GM19452 (cell line): ENCODE measurements around the gene NMT1.

Experiments
- ATAC-seq: cut with Tn5 transposase; IDR thresholded peaks from one replicate; pipeline ENCODE4 v1.9.1; 2021; ENCODE audit not compliant: unreplicated experiment

NMT1 gene

GRCh38 chr17:45132572-45133463 is 71.7 kb downstream of the NMT1 start:
- no peak for ATAC-seq

GRCh38 chr17:45135192-45135977 is 74.3 kb downstream of the NMT1 start, which contains the start of gene ACBD4:
TSS of gene ACBD4 (plus strand) at chr17:45135687. CDS start at chr17:45136145, 458 bp downstream.
- peak; percentile 66 for ATAC-seq

- no peak for ATAC-seq
Measured at GRCh38 chr17:45135978-45136791, 75.1 kb downstream of the NMT1 start.

GRCh38 chr17:45136846-45137560 is 75.9 kb downstream of the NMT1 start:
- no peak for ATAC-seq

GRCh38 chr17:45137561-45138305 is 76.6 kb downstream of the NMT1 start:
- ATAC-seq: no peak

- no peak for ATAC-seq
Measured at GRCh38 chr17:45138911-45139532, 77.9 kb downstream of the NMT1 start.

GRCh38 chr17:45139533-45139920 is 78.4 kb downstream of the NMT1 start:
- no peak for ATAC-seq

- no peak for ATAC-seq
Measured at GRCh38 chr17:45143094-45143670, 82.1 kb downstream of the NMT1 start.

GRCh38 chr17:45143767-45144198 is 82.7 kb downstream of the NMT1 start:
- no peak for ATAC-seq

- ATAC-seq: no peak
Measured at GRCh38 chr17:45144199-45145034, 83.3 kb downstream of the NMT1 start.

- ATAC-seq: no peak
Measured at GRCh38 chr17:45145035-45145389, 83.9 kb downstream of the NMT1 start.

- no peak for ATAC-seq
Measured at GRCh38 chr17:45146166-45146565, 85.0 kb downstream of the NMT1 start.

GRCh38 chr17:45146592-45146889 is 85.4 kb downstream of the NMT1 start:
- ATAC-seq: no peak

GRCh38 chr17:45146890-45147580 is 85.9 kb downstream of the NMT1 start:
- ATAC-seq: no peak

GRCh38 chr17:45147581-45148182 is 86.6 kb downstream of the NMT1 start:
- no peak for ATAC-seq

- ATAC-seq: peak; percentile 62
Measured at GRCh38 chr17:45148183-45149036, 87.3 kb downstream of the NMT1 start, which contains the start of gene HEXIM1. TSS of gene HEXIM1 (plus strand) at chr17:45148475. CDS start at chr17:45149191, 716 bp downstream.
